Measurements from ENCODE around the gene CAMP.
A peak's percentile ranks its signal among the peaks of the same experiment; 100 is the strongest.

The CAMP gene

GRCh38 chr3:48215019-48215418 lies 8.3 kb upstream of the CAMP start:
- no peak for DNase-seq (ENCODE audit: low read depth)

GRCh38 chr3:48215466-48215865 lies 7.8 kb upstream of the CAMP start:
- peak; percentile 42 for DNase-seq (ENCODE audit: low read depth)

- no peak for DNase-seq (ENCODE audit: low read depth)
Observed at GRCh38 chr3:48215876-48216275, 7.4 kb upstream of the CAMP start.

GRCh38 chr3:48217449-48217848 lies 5.8 kb upstream of the CAMP start:
- no peak for DNase-seq (ENCODE audit: low read depth)

- DNase-seq (ENCODE audit: low read depth) = no peak
Observed at GRCh38 chr3:48218537-48218936, 4.8 kb upstream of the CAMP start.

- no peak for DNase-seq (ENCODE audit: low read depth)
Observed at GRCh38 chr3:48219543-48219942, 3.8 kb upstream of the CAMP start.

GRCh38 chr3:48220746-48221145 lies 2.5 kb upstream of the CAMP start:
- DNase-seq (ENCODE audit: low read depth) = no peak

- DNase-seq (ENCODE audit: low read depth) = no peak
Observed at GRCh38 chr3:48225587-48225986, 2.3 kb downstream of the CAMP start.

- DNase-seq (ENCODE audit: low read depth) = no peak
Observed at GRCh38 chr3:48226939-48227338, 3.6 kb downstream of the CAMP start.

- DNase-seq (ENCODE audit: low read depth) = no peak
Observed at GRCh38 chr3:48232232-48232631, 8.9 kb downstream of the CAMP start.

- peak; percentile 50 for DNase-seq (ENCODE audit: low read depth)
Observed at GRCh38 chr3:48232734-48233133, 9.4 kb downstream of the CAMP start.

GRCh38 chr3:48233542-48233941 lies 10.2 kb downstream of the CAMP start:
- no peak for DNase-seq (ENCODE audit: low read depth)

- DNase-seq (ENCODE audit: low read depth) = no peak
Observed at GRCh38 chr3:48236531-48236930, 13.2 kb downstream of the CAMP start.

GRCh38 chr3:48238531-48239085 lies 15.3 kb downstream of the CAMP start:
- DNase-seq (ENCODE audit: low read depth) = no peak

- no peak for DNase-seq (ENCODE audit: low read depth)
Observed at GRCh38 chr3:48240000-48240963, 17.0 kb downstream of the CAMP start.

GRCh38 chr3:48241796-48242455 lies 18.6 kb downstream of the CAMP start:
- DNase-seq (ENCODE audit: low read depth) = peak; percentile 43

- no peak for DNase-seq (ENCODE audit: low read depth)
Observed at GRCh38 chr3:48243886-48244285, 20.6 kb downstream of the CAMP start.

- DNase-seq (ENCODE audit: low read depth) = no peak
Observed at GRCh38 chr3:48244461-48244860, 21.2 kb downstream of the CAMP start.

- DNase-seq (ENCODE audit: low read depth) = no peak
Observed at GRCh38 chr3:48245136-48245535, 21.8 kb downstream of the CAMP start.

- DNase-seq (ENCODE audit: low read depth) = peak; percentile 34
Observed at GRCh38 chr3:48247401-48247811, 24.1 kb downstream of the CAMP start.

- peak; percentile 18 for DNase-seq (ENCODE audit: low read depth)
Observed at GRCh38 chr3:48248095-48248850, 25.0 kb downstream of the CAMP start.

GRCh38 chr3:48256557-48256956 lies 33.3 kb downstream of the CAMP start:
- no peak for DNase-seq (ENCODE audit: low read depth)

All from iris pigment epithelial cell (primary cell).